ENCODE results near the gene PDZK1IP1. TPM values are rescaled to one million over a fixed set of nuclear protein-coding genes. Genes with fewer than 3 reads are reported as not detected.
"Not testable (repeated sequence)": the region's sequence is repeated elsewhere in the genome, so short reads cannot be mapped to it uniquely, and the experiment has no call there.

Gene PDZK1IP1
- total RNA-seq, 2 donors from 2014 or later = not detected

- not testable (repeated sequence) for H3K27me3 Mint-ChIP-seq (ENCODE audit: insufficient read depth); H3K4me1 ChIP-seq (ENCODE audit: control insufficient read depth, insufficient read depth, low read length); H3K36me3 Mint-ChIP-seq (ENCODE audit: low read depth); H3K27me3 ChIP-seq (ENCODE audit: control insufficient read depth, insufficient read depth, low read length, poor library complexity, severe bottlenecking); DNase-seq; H3K27ac ChIP-seq (ENCODE audit: low read depth, low read length); H3K36me3 ChIP-seq (ENCODE audit: control insufficient read depth, insufficient read depth, low read length); H3K4me3 ChIP-seq (ENCODE audit: low read length); H3K9ac ChIP-seq (ENCODE audit: extremely low read depth, low read length, poor library complexity, severe bottlenecking); H3K4me3 Mint-ChIP-seq; H3K9me3 ChIP-seq (ENCODE audit: control insufficient read depth, low read length); H3K9me3 Mint-ChIP-seq; H3K27ac Mint-ChIP-seq
- peaks cover 22% of the 10 kb centered on the region for H3K4me1 Mint-ChIP-seq
- WGBS, 2 experiments (ENCODE audit: insufficient coverage in 1 of 2, insufficient read length in 1 of 2) = 80 to 84% methylated on average over 6 to 9 of the region's 9 CpGs
Measured at GRCh38 chr1:47149162-47149561, 40.7 kb downstream of the PDZK1IP1 start.

DNA sequence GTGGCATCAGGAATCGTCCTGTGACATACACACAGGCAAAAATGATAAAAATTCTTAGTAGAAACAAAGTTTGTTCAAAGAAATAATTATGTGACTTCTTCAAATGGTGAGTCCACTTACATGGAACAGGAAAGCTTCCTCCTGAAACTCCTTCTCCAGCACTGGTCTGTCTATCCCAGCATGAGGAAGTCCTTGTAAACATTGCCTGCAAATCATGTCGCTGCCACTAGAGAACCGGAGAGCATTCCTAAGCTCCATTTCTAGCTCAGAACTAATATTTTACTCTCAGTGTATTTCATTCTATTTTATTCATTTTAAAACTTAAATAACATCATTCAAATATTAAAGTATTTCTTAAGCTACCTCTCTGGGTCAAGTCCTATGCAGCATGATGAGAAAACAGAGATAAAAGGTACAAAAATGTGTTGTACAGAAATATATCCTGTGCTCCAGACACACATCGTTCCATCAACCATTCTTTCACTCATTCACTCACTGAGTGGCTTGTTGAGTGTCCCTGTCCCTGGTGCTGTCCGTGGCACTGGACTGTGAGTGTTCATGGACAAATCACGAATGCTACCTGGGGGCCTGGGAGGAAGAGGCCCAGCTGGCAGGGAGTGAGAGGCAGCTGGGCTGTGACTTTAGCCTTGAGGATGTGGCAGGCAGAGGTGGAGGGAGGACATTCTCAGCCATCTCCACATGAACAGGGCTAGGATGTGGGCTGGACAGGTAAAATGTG is 42.6 kb downstream of the PDZK1IP1 start:
- H3K27me3 Mint-ChIP-seq (ENCODE audit: insufficient read depth) = peaks cover under 1% of the 10 kb centered on the region
- no peaks in the 10 kb centered on the region for H3K9me3 ChIP-seq (ENCODE audit: control insufficient read depth, low read length)
- H3K36me3 Mint-ChIP-seq (ENCODE audit: low read depth) = no peaks in the 10 kb centered on the region
- H3K4me3 ChIP-seq (ENCODE audit: low read length) = no peak overlapping the region
- H3K36me3 ChIP-seq (ENCODE audit: control insufficient read depth, insufficient read depth, low read length) = no peaks in the 10 kb centered on the region
- no peak overlapping the region for H3K9ac ChIP-seq (ENCODE audit: extremely low read depth, low read length, poor library complexity, severe bottlenecking)
- H3K4me1 ChIP-seq (ENCODE audit: control insufficient read depth, insufficient read depth, low read length) = no peaks in the 10 kb centered on the region
- no peak overlapping the region for H3K27ac Mint-ChIP-seq
- peak; percentile 44 for TF ChIP-seq CTCF (conservative IDR thresholded peaks at IDR 0.05)
- H3K27me3 ChIP-seq (ENCODE audit: control insufficient read depth, insufficient read depth, low read length, poor library complexity, severe bottlenecking) = no peaks in the 10 kb centered on the region
- no peak for DNase-seq
- no peaks in the 10 kb centered on the region for H3K9me3 Mint-ChIP-seq
- no peak overlapping the region for H3K27ac ChIP-seq (ENCODE audit: low read depth, low read length)
- H3K4me1 Mint-ChIP-seq = peaks cover 25% of the 10 kb centered on the region
- H3K4me3 Mint-ChIP-seq = no peak overlapping the region
- 80 to 83% methylated on average over 3 to 6 of the region's 6 CpGs for WGBS, 2 experiments (ENCODE audit: insufficient coverage in 1 of 2, insufficient read length in 1 of 2)

- not testable (repeated sequence) for H3K4me1 ChIP-seq (ENCODE audit: control insufficient read depth, insufficient read depth, low read length); H3K9me3 Mint-ChIP-seq; DNase-seq; H3K36me3 Mint-ChIP-seq (ENCODE audit: low read depth); H3K9ac ChIP-seq (ENCODE audit: extremely low read depth, low read length, poor library complexity, severe bottlenecking); H3K9me3 ChIP-seq (ENCODE audit: control insufficient read depth, low read length); H3K27me3 ChIP-seq (ENCODE audit: control insufficient read depth, insufficient read depth, low read length, poor library complexity, severe bottlenecking); H3K4me3 ChIP-seq (ENCODE audit: low read length); H3K27me3 Mint-ChIP-seq (ENCODE audit: insufficient read depth); H3K4me3 Mint-ChIP-seq; H3K27ac ChIP-seq (ENCODE audit: low read depth, low read length); H3K36me3 ChIP-seq (ENCODE audit: control insufficient read depth, insufficient read depth, low read length); H3K27ac Mint-ChIP-seq
- 80% methylated on average over 1 of the region's 1 CpG; no CpG with 5 or more reads in 1 of the 2 experiments for WGBS, 2 experiments (ENCODE audit: insufficient coverage in 1 of 2, insufficient read length in 1 of 2)
- H3K4me1 Mint-ChIP-seq = peaks cover 25% of the 10 kb centered on the region
Measured at GRCh38 chr1:47146495-47146894, 43.3 kb downstream of the PDZK1IP1 start.

DNA sequence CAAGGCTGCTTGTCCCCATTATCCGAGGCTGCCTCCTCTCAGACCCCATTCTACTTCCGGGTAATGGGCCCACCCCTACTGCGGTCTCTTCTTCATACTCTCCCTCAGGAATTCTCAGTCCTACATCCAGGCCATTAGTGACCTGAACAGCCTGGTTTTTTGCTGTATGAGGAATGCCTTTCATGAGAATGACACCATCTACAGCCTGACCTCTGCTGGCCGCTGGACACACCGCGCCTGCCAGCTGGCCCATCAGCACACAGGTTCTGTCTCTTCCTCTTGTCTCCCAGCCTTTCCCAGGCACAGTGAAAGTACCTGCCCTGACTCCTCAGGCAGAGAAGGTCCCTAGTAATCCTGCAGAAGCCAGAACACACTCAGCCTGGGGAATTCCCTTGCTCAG is 46.2 kb downstream of the PDZK1IP1 start:
- H3K27ac ChIP-seq (ENCODE audit: low read depth, low read length); H3K4me3 ChIP-seq (ENCODE audit: low read length); H3K4me3 Mint-ChIP-seq; H3K27me3 Mint-ChIP-seq (ENCODE audit: insufficient read depth); H3K9me3 ChIP-seq (ENCODE audit: control insufficient read depth, low read length); H3K9me3 Mint-ChIP-seq; H3K36me3 ChIP-seq (ENCODE audit: control insufficient read depth, insufficient read depth, low read length); H3K9ac ChIP-seq (ENCODE audit: extremely low read depth, low read length, poor library complexity, severe bottlenecking); H3K36me3 Mint-ChIP-seq (ENCODE audit: low read depth); H3K4me1 ChIP-seq (ENCODE audit: control insufficient read depth, insufficient read depth, low read length); H3K27me3 ChIP-seq (ENCODE audit: control insufficient read depth, insufficient read depth, low read length, poor library complexity, severe bottlenecking): not testable (repeated sequence)
- peak; percentile 79 for DNase-seq
- peak; percentile 75 for TF ChIP-seq CTCF (conservative IDR thresholded peaks at IDR 0.05)
- Mint-ChIP-seq H3K4me1 (peaks cover 21% of the 10 kb centered on the region), H3K27ac (peak overlapping the region; percentile 17)
- WGBS, 2 experiments (ENCODE audit: insufficient coverage in 1 of 2, insufficient read length in 1 of 2) = 61 to 80% methylated on average over 1 to 6 of the region's 6 CpGs

DNA sequence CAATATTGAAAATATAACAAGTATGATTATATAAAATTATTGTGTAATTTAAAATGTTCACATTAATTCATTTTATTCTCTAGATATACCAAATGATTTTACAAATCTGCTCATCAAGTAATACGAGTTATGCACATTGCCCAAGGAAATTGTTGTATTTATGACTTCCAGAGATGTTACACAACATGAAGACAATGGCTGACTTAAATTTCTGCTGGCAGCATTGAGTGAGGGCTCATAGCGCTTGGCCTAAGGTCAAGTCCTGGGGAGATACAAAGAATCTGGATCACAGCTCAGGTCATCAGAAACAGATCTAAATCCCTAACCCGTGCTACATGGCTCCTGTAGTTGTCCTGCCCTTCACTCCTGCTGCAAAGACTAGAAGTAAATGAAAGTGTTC is 49.5 kb downstream of the PDZK1IP1 start:
- not testable (repeated sequence) for H3K9me3 ChIP-seq (ENCODE audit: control insufficient read depth, low read length); H3K9me3 Mint-ChIP-seq; DNase-seq; H3K27me3 Mint-ChIP-seq (ENCODE audit: insufficient read depth); H3K4me3 ChIP-seq (ENCODE audit: low read length); H3K36me3 ChIP-seq (ENCODE audit: control insufficient read depth, insufficient read depth, low read length); H3K4me3 Mint-ChIP-seq; H3K9ac ChIP-seq (ENCODE audit: extremely low read depth, low read length, poor library complexity, severe bottlenecking); H3K27ac Mint-ChIP-seq; H3K27me3 ChIP-seq (ENCODE audit: control insufficient read depth, insufficient read depth, low read length, poor library complexity, severe bottlenecking); H3K36me3 Mint-ChIP-seq (ENCODE audit: low read depth); H3K27ac ChIP-seq (ENCODE audit: low read depth, low read length)
- peaks cover 13% of the 10 kb centered on the region for H3K4me1 ChIP-seq (ENCODE audit: control insufficient read depth, insufficient read depth, low read length)
- WGBS, 2 experiments (ENCODE audit: insufficient coverage in 1 of 2, insufficient read length in 1 of 2) = 91 to 100% methylated on average over 1 to 3 of the region's 3 CpGs
- peaks cover 25% of the 10 kb centered on the region for H3K4me1 Mint-ChIP-seq
